Liver (tissue), 9 donors: ENCODE data around the gene GSTM1. TPM values are rescaled to one million over a fixed set of nuclear protein-coding genes. Genes with fewer than 3 reads are reported as not detected.

Source experiments
- DNase-seq: peaks from one replicate; pipeline ENCODE4 v3.0.0-alpha.2; 2017; ENCODE audit warnings: low spot score
- H3K27ac ChIP-seq, 2 donors: one replicate each; pipeline ENCODE4 v1.7.0; 2013; ENCODE audit warnings: inconsistent platforms in 2 of 2, low read length in 2 of 2, control low read depth in 1 of 2, low read depth in 1 of 2, mild to moderate bottlenecking in 1 of 2
- H3K27me3 ChIP-seq, 4 donors: one replicate each; pipeline versions ENCODE4 v1.6.1 to v1.7.0; 2013; ENCODE audit warnings: low read length in 3 of 4, inconsistent platforms in 1 of 4, mild to moderate bottlenecking in 1 of 4, moderate library complexity in 1 of 4; ENCODE audit not compliant: control insufficient read depth in 4 of 4, insufficient read depth in 4 of 4
- H3K36me3 ChIP-seq, 4 donors: one replicate each; pipeline versions ENCODE4 v1.6.1 to v1.7.0; 2013; ENCODE audit warnings: low read length in 3 of 4, mild to moderate bottlenecking in 3 of 4, low read depth in 1 of 4, moderate library complexity in 1 of 4; ENCODE audit not compliant: control insufficient read depth in 4 of 4, insufficient read depth in 3 of 4
- H3K4me1 ChIP-seq, 4 donors: one replicate each; pipeline versions ENCODE4 v1.6.1 to v1.7.0; 2013; ENCODE audit warnings: low read length in 3 of 4, mild to moderate bottlenecking in 3 of 4, moderate library complexity in 1 of 4; ENCODE audit not compliant: control insufficient read depth in 4 of 4, insufficient read depth in 4 of 4
- H3K4me3 ChIP-seq, 3 donors: one replicate each; pipeline versions ENCODE4 v1.6.1 to v1.7.0; 2013; ENCODE audit warnings: low read length in 3 of 3, control low read depth in 1 of 3, low read depth in 1 of 3, mild to moderate bottlenecking in 1 of 3
- H3K9ac ChIP-seq, 2 donors: one replicate each; pipeline ENCODE4 v1.7.0; 2013; ENCODE audit warnings: low read length in 2 of 2, mild to moderate bottlenecking in 2 of 2, moderate library complexity in 2 of 2, control low read depth in 1 of 2, low read depth in 1 of 2
- H3K9me3 ChIP-seq, 4 donors: one replicate each; pipeline versions ENCODE4 v1.6.1 to v1.7.0; 2013; ENCODE audit warnings: low read length in 3 of 4; ENCODE audit not compliant: control insufficient read depth in 4 of 4
- EGR1 ChIP-seq, 2 donors: IDR thresholded peaks; 2 replicates each; pipeline ENCODE4 v1.6.1; 2016 to 2018; ENCODE audit warnings: antibody characterized with exemption in 2 of 2, low read depth in 2 of 2
- FOXA1 ChIP-seq: IDR thresholded peaks from 2 replicates; pipeline ENCODE4 v1.6.1; 2016; ENCODE audit warnings: antibody characterized with exemption
- FOXA2 ChIP-seq: IDR thresholded peaks from 2 replicates; pipeline ENCODE4 v1.6.1; 2016; ENCODE audit warnings: antibody characterized with exemption
- HNF4G ChIP-seq: IDR thresholded peaks from 2 replicates; pipeline ENCODE4 v1.6.1; 2016; ENCODE audit warnings: antibody characterized with exemption
- JUND ChIP-seq, 2 donors: IDR thresholded peaks; 2 replicates each; pipeline ENCODE4 v1.6.1; 2016; ENCODE audit warnings: antibody characterized with exemption in 2 of 2
- RAD21 ChIP-seq, 2 donors: IDR thresholded peaks; 2 replicates each; pipeline ENCODE4 v1.6.1; 2016; ENCODE audit warnings: antibody characterized with exemption in 2 of 2, mild to moderate bottlenecking in 2 of 2
- RXRA ChIP-seq, 2 donors: IDR thresholded peaks; 2 replicates each; pipeline ENCODE4 v1.6.1; 2017 to 2018; ENCODE audit warnings: antibody characterized with exemption in 2 of 2, mild to moderate bottlenecking in 1 of 2
- SP1 ChIP-seq: IDR thresholded peaks from 2 replicates; pipeline ENCODE4 v1.6.1; 2018; ENCODE audit warnings: antibody characterized with exemption, mild to moderate bottlenecking
- TAF1 ChIP-seq: conservative IDR thresholded peaks from 2 replicates; pipeline ENCODE4 v1.6.1; 2016; ENCODE audit warnings: antibody characterized with exemption, mild to moderate bottlenecking
- YY1 ChIP-seq: IDR thresholded peaks from 2 replicates; pipeline ENCODE4 v1.6.1; 2016; ENCODE audit warnings: antibody characterized with exemption, mild to moderate bottlenecking
- WGBS: extraction: QIAGEN DNeasy Blood & Tissue Kit; methylation state at CpG from one replicate; pipeline ENCODE4 v1.1.7; 2013; 5-methylcytosine and 5-hydroxymethylcytosine counted together
- polyA plus RNA-seq, 2 donors: library from polyadenylated mRNA; stranded (reverse) in 1 of 2; unstranded in 1 of 2; fragments of 200-250 nt in 1 of 2; fragments of >200 nt in 1 of 2; fragmentation: Nextera tagmentation in 1 of 2; extraction: Ambion mirVana in 1 of 2; gene quantifications; one replicate each; pipeline versions ENCODE4 v1.2.1 to v1.2.3, GENCODE V29; 2013 to 2015
- total RNA-seq, 2 donors: library from RNA; depleted of rRNA; stranded (reverse); fragments of >200 nt; gene quantifications; one replicate each; pipeline ENCODE4 v1.2.3, GENCODE V29; 2014
- TF ChIP-seq, protein P1 (sequence below): fragments of 150-350 bp; IDR thresholded peaks from 2 replicates; pipeline ENCODE4 v1.5.1; 2017; ENCODE audit warnings: improper control_type of control experiment, low read depth, low read length; ENCODE audit not compliant: missing input control
- TF ChIP-seq, protein P2 (sequence below): IDR thresholded peaks from 2 replicates; pipeline ENCODE4 v1.6.1; 2016; ENCODE audit warnings: antibody characterized with exemption
- TF ChIP-seq, protein P3 (sequence below): IDR thresholded peaks from 2 replicates; pipeline ENCODE4 v1.6.1; 2016; ENCODE audit warnings: antibody characterized with exemption, mild to moderate bottlenecking
- TF ChIP-seq, protein P4 (sequence below): IDR thresholded peaks from 2 replicates; pipeline ENCODE4 v1.6.1; 2016; ENCODE audit warnings: antibody characterized with exemption
- donor health status: healthy.
- donor health status: healthy.
- donor health status: healthy.
- donor health status: healthy.
- donor health status: healthy.

GSTM1 gene
- total and polyA plus RNA-seq, 4 donors, result 14.7 to 341 (median 247) TPM

DNA sequence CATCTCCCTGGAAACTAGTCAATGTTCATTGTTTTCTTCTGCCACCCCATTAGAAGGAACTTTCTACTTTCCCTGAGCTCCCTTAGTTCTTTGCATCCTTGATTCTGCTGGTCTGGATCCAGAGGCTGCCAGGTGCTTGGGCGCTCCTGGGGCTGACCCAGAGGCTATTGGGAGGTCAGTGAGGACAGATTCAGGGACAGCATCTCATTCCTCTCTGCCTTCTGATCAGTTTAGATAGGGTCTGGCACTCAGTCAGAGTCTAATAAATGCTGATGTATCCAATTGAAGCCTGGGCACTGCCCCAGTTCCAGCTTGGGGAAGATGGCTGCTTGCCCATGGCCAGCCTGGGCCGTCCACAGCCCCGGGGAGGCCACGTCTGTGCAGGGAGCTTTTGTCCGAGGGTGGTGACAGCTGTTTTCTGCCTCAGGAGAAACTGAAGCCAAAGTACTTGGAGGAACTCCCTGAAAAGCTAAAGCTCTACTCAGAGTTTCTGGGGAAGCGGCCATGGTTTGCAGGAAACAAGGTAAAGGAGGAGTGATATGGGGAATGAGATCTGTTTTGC, 2.3 kb downstream of the GSTM1 start:
- Histone ChIP-seq H3K27me3 (no peaks in the 10 kb centered on the region), H3K36me3 (peaks cover 0 to 1% (median 0%) of the 10 kb centered on the region in 4 donors), H3K4me1 (peaks cover 4 to 32% (median 20%) of the 10 kb centered on the region in 4 donors), H3K9ac (no peak overlapping the region), H3K4me3 (peak overlapping the region in 1 of 3 donors; percentile 87), H3K9me3 (no peaks in the 10 kb centered on the region), H3K27ac (peak overlapping the region in 1 of 2 donors; percentile 20)
- 42% methylated on average over 6 of the region's 6 CpGs for WGBS
- TF ChIP-seq, protein P1, sequence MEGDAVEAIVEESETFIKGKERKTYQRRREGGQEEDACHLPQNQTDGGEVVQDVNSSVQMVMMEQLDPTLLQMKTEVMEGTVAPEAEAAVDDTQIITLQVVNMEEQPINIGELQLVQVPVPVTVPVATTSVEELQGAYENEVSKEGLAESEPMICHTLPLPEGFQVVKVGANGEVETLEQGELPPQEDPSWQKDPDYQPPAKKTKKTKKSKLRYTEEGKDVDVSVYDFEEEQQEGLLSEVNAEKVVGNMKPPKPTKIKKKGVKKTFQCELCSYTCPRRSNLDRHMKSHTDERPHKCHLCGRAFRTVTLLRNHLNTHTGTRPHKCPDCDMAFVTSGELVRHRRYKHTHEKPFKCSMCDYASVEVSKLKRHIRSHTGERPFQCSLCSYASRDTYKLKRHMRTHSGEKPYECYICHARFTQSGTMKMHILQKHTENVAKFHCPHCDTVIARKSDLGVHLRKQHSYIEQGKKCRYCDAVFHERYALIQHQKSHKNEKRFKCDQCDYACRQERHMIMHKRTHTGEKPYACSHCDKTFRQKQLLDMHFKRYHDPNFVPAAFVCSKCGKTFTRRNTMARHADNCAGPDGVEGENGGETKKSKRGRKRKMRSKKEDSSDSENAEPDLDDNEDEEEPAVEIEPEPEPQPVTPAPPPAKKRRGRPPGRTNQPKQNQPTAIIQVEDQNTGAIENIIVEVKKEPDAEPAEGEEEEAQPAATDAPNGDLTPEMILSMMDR, result no peak
- TF ChIP-seq, protein P2, sequence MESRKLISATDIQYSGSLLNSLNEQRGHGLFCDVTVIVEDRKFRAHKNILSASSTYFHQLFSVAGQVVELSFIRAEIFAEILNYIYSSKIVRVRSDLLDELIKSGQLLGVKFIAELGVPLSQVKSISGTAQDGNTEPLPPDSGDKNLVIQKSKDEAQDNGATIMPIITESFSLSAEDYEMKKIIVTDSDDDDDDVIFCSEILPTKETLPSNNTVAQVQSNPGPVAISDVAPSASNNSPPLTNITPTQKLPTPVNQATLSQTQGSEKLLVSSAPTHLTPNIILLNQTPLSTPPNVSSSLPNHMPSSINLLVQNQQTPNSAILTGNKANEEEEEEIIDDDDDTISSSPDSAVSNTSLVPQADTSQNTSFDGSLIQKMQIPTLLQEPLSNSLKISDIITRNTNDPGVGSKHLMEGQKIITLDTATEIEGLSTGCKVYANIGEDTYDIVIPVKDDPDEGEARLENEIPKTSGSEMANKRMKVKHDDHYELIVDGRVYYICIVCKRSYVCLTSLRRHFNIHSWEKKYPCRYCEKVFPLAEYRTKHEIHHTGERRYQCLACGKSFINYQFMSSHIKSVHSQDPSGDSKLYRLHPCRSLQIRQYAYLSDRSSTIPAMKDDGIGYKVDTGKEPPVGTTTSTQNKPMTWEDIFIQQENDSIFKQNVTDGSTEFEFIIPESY, result no peak
- peak; percentile 40 for TF ChIP-seq YY1
- TF ChIP-seq FOXA1, result no peak
- TF ChIP-seq RXRA (IDR thresholded peaks at IDR 0.05), result peak; percentile 61 to 67
- no peak for TF ChIP-seq RAD21 (IDR thresholded peaks at IDR 0.05)
- TF ChIP-seq HNF4G, result no peak
- TF ChIP-seq, protein P3, sequence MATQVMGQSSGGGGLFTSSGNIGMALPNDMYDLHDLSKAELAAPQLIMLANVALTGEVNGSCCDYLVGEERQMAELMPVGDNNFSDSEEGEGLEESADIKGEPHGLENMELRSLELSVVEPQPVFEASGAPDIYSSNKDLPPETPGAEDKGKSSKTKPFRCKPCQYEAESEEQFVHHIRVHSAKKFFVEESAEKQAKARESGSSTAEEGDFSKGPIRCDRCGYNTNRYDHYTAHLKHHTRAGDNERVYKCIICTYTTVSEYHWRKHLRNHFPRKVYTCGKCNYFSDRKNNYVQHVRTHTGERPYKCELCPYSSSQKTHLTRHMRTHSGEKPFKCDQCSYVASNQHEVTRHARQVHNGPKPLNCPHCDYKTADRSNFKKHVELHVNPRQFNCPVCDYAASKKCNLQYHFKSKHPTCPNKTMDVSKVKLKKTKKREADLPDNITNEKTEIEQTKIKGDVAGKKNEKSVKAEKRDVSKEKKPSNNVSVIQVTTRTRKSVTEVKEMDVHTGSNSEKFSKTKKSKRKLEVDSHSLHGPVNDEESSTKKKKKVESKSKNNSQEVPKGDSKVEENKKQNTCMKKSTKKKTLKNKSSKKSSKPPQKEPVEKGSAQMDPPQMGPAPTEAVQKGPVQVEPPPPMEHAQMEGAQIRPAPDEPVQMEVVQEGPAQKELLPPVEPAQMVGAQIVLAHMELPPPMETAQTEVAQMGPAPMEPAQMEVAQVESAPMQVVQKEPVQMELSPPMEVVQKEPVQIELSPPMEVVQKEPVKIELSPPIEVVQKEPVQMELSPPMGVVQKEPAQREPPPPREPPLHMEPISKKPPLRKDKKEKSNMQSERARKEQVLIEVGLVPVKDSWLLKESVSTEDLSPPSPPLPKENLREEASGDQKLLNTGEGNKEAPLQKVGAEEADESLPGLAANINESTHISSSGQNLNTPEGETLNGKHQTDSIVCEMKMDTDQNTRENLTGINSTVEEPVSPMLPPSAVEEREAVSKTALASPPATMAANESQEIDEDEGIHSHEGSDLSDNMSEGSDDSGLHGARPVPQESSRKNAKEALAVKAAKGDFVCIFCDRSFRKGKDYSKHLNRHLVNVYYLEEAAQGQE, result no peak
- TF ChIP-seq FOXA2, result no peak
- TF ChIP-seq SP1, result peak; percentile 17
- no peak for DNase-seq

DNA sequence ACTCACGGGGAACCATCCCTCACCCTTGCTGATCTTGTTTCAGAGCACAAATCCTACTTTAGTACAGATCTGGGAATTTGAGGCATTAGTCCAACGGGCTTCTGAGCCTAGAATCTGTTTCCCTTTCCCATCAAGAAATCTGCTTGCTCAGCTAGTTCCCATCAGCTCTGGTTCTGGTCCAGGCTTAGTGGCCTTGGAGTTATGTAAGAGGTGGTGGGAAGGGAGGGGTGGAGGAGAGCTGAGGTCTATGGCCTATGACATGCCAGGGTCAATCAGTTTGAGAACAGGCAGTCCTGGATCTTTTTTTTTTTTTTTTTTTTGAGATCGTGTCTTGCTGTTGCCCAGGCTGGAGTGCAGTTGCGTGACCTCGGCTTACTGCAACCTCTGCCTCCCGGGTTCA, 4.1 kb downstream of the GSTM1 start:
- whole genome bisulfite sequencing, result 26% methylated on average over 6 of the region's 6 CpGs
- H3K4me3 ChIP-seq, result no peak overlapping the region
- peak overlapping the region; percentile 52 to 71 for H3K27ac ChIP-seq
- TF ChIP-seq SP1, result peak; percentile 93
- TF ChIP-seq, protein P3, result no peak
- peak; percentile 95 to 97 for TF ChIP-seq RXRA (IDR thresholded peaks at IDR 0.05)
- peak; percentile 33 for TF ChIP-seq YY1
- no peak for TF ChIP-seq HNF4G
- peak; percentile 53 to 59 for TF ChIP-seq JUND (IDR thresholded peaks at IDR 0.05)
- TF ChIP-seq, protein P2, result peak; percentile 51
- peak in 1 of 2 donors; percentile 50 for TF ChIP-seq EGR1 (IDR thresholded peaks at IDR 0.05; ENCODE audit: low read depth in 2 of 2)
- no peak for TF ChIP-seq TAF1
- TF ChIP-seq, protein P1, result no peak
- peak; percentile 18 to 51 for TF ChIP-seq RAD21 (IDR thresholded peaks at IDR 0.05)
- TF ChIP-seq, protein P4, sequence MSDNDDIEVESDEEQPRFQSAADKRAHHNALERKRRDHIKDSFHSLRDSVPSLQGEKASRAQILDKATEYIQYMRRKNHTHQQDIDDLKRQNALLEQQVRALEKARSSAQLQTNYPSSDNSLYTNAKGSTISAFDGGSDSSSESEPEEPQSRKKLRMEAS, result peak; percentile 56

More for the DNA sequence above, 4.1 kb downstream of the GSTM1 start:
- no peak for DNase-seq
- Histone ChIP-seq H3K9ac (no peak overlapping the region), H3K36me3 (peaks cover 0 to 1% (median 0%) of the 10 kb centered on the region in 4 donors), H3K4me1 (peaks cover 4 to 32% (median 18%) of the 10 kb centered on the region in 4 donors), H3K27me3 (no peaks in the 10 kb centered on the region), H3K9me3 (no peaks in the 10 kb centered on the region)
